ENCODE results near the gene COX7B2. TPM values are rescaled to one million over a fixed set of nuclear protein-coding genes. Genes with fewer than 3 reads are reported as not detected.

COX7B2 gene
- total and polyA plus RNA-seq, 10 of the 15 experiments (the other 5 are each of a cell fraction or from before 2014, with no cell fraction given) = not detected

DNA sequence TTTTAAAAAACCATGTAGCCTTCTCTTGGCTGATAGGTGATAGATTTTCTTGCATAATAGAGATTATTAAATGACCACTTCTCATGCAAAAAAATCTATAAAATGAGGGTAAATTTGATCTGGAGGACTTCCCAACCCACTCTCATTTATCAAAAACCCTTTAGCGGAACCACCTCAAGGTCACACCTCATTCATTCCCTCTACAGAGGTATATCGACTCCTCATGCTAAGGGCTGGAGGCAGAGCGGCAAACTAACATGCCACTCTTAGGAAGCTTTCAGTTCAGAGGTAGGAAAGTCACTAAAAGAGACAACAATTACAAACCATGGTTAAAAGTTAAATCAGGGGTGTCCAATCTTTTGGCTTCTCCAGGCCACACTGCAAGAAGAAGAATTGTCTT is 90.0 kb downstream of the COX7B2 start (continued):
- TF ChIP-seq CEBPB (IDR thresholded peaks at IDR 0.05; ENCODE audit: borderline replicate concordance in 1 of 2, low read depth in 2 of 2, low read length in 2 of 2) (no peak), NR2F1 (conservative IDR thresholded peaks at IDR 0.05) (no peak), KAT2A (conservative IDR thresholded peaks at IDR 0.05; ENCODE audit: control insufficient read depth, low read depth, low read length) (no peak), SUZ12 (IDR thresholded peaks at IDR 0.05; ENCODE audit: unreplicated experiment) (no peak)

DNA sequence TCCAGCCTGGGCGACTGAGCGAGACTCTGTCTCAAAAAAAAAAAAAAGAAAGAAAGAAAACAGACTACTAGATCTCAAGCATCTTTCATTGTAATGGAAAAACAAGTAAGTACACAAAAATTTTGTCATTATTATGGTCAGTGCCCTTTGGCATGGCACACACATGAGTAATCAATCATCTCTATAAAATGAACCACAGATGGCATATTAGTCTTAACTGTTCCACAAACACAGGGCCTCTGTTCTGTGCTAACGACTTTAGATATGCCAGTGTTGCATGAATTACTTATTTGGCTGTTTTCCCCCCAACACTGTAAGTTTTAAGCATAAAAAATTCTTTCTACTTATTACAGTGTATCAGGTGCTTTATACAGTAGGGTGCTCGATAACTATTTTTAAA is 90.4 kb downstream of the COX7B2 start:
- no peak for DNase-seq (ENCODE audit: low read depth, low spot score)
- H3K79me2 ChIP-seq (ENCODE audit: control insufficient read depth, insufficient read depth, low read length) = no peaks in the 10 kb centered on the region
- no TSS peak for BruUV-seq (replicated peaks)
- intact Hi-C loops (cut with micrococcal nuclease; ENCODE audit: unreplicated experiment) (no loop called here), in situ Hi-C loops (cut with MboI) (no loop called here)
- H3K36me3 ChIP-seq (ENCODE audit: control insufficient read depth in 2 of 2, insufficient read depth in 2 of 2, low read length in 1 of 2) = no peaks in the 10 kb centered on the region
- H3K9me3 ChIP-seq (replicated peaks; ENCODE audit: control insufficient read depth, insufficient read depth, low read length) = no peaks in the 10 kb centered on the region
- no peak for TF ChIP-seq GATAD2B (conservative IDR thresholded peaks at IDR 0.05; ENCODE audit: low read depth)
- TF ChIP-seq, protein P1, sequence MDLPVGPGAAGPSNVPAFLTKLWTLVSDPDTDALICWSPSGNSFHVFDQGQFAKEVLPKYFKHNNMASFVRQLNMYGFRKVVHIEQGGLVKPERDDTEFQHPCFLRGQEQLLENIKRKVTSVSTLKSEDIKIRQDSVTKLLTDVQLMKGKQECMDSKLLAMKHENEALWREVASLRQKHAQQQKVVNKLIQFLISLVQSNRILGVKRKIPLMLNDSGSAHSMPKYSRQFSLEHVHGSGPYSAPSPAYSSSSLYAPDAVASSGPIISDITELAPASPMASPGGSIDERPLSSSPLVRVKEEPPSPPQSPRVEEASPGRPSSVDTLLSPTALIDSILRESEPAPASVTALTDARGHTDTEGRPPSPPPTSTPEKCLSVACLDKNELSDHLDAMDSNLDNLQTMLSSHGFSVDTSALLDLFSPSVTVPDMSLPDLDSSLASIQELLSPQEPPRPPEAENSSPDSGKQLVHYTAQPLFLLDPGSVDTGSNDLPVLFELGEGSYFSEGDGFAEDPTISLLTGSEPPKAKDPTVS (IDR thresholded peaks at IDR 0.05; ENCODE audit: low read depth, low read length) = no peak
- TF ChIP-seq, protein P2, sequence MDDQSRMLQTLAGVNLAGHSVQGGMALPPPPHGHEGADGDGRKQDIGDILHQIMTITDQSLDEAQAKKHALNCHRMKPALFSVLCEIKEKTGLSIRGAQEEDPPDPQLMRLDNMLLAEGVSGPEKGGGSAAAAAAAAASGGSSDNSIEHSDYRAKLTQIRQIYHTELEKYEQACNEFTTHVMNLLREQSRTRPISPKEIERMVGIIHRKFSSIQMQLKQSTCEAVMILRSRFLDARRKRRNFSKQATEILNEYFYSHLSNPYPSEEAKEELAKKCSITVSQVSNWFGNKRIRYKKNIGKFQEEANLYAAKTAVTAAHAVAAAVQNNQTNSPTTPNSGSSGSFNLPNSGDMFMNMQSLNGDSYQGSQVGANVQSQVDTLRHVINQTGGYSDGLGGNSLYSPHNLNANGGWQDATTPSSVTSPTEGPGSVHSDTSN (IDR thresholded peaks at IDR 0.05; ENCODE audit: insufficient replicate concordance, low read depth, low read length) = no peak
- TF ChIP-seq BHLHE40 (IDR thresholded peaks at IDR 0.05; ENCODE audit: borderline replicate concordance in 1 of 2, low read depth in 2 of 2, low read length in 1 of 2) = no peak
- TF ChIP-seq YY1 (IDR thresholded peaks at IDR 0.05; ENCODE audit: low read depth, low read length) = no peak
- TF ChIP-seq, protein P3, sequence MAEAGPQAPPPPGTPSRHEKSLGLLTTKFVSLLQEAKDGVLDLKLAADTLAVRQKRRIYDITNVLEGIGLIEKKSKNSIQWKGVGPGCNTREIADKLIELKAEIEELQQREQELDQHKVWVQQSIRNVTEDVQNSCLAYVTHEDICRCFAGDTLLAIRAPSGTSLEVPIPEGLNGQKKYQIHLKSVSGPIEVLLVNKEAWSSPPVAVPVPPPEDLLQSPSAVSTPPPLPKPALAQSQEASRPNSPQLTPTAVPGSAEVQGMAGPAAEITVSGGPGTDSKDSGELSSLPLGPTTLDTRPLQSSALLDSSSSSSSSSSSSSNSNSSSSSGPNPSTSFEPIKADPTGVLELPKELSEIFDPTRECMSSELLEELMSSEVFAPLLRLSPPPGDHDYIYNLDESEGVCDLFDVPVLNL (IDR thresholded peaks at IDR 0.05; ENCODE audit: low read depth, low read length) = no peak
- no peak for TF ChIP-seq SUZ12 (IDR thresholded peaks at IDR 0.05; ENCODE audit: unreplicated experiment)
- TF ChIP-seq NFYA (IDR thresholded peaks at IDR 0.05; ENCODE audit: borderline replicate concordance, low read depth, low read length) = no peak
- ChIA-PET RAD21 (ENCODE audit: unreplicated experiment) (no interaction called here), SMC1A (ENCODE audit: uncharacterized antibody, unreplicated experiment) (no interaction called here), POLR2A (no interaction called here), CTCF (no interaction called here)
- no peak for ATAC-seq
- no peaks in the 10 kb centered on the region for H3K4me1 ChIP-seq (ENCODE audit: control insufficient read depth, insufficient read depth, low read length)
- no peak overlapping the region for H2AFZ ChIP-seq (ENCODE audit: control insufficient read depth, low read depth, low read length)
- H3K27me3 ChIP-seq (replicated peaks in 1 of 2; ENCODE audit: control insufficient read depth in 2 of 2, insufficient read depth in 2 of 2, low read length in 1 of 2) = no peaks in the 10 kb centered on the region
- no peak overlapping the region for H3K27ac ChIP-seq (ENCODE audit: control insufficient read depth, insufficient read depth)
- H3K9ac ChIP-seq (ENCODE audit: control insufficient read depth, insufficient read depth, low read length) = no peak overlapping the region
- no peak for FAIRE-seq
- H3K4me2 ChIP-seq (ENCODE audit: control insufficient read depth, insufficient read depth) = no peak overlapping the region
- WGBS (ENCODE audit: insufficient coverage, insufficient replicate concordance, low lambda C conversion rate, missing lambda C conversion rate) = 15% methylated on average over 2 of the region's 4 CpGs
- H4K20me1 ChIP-seq (ENCODE audit: control insufficient read depth, insufficient read depth) = no peaks in the 10 kb centered on the region
- no peak overlapping the region for H3K4me3 ChIP-seq
